SK-N-SH treated with all-trans-retinoic acid at 6 μM for 48 hours (cell line): ENCODE results near the gene RABGAP1L.

Experiments
- ATAC-seq: fragments of 200-7000 bp; cut with Tn5 transposase; 3 replicates; pipeline ENCODE4 v1.9.1; 2020; ENCODE audit warnings: mild to moderate bottlenecking, moderate library complexity
- ARNTL ChIP-seq: fragments of 450-650 bp; formaldehyde crosslinking; IDR thresholded peaks from 2 replicates; pipeline ENCODE4 v1.5.0; 2020; ENCODE audit warnings: low read depth, mild to moderate bottlenecking, moderate library complexity, borderline replicate concordance
- BACH2 ChIP-seq: fragments of 250-450 bp; sonication (Bioruptor Pico); IDR thresholded peaks from 2 replicates; pipeline ENCODE4 v1.9.0; 2021; ENCODE audit warnings: mild to moderate bottlenecking, borderline replicate concordance
- CREB5 ChIP-seq: fragments of 250-450 bp; sonication (Bioruptor Pico); IDR thresholded peaks from 2 replicates; pipeline ENCODE4 v1.5.1; 2020; ENCODE audit warnings: low read depth, mild to moderate bottlenecking, moderate library complexity
- CSDC2 ChIP-seq: fragments of 250-450 bp; sonication (Bioruptor Pico); IDR thresholded peaks from 2 replicates; pipeline ENCODE4 v1.5.0; 2020; ENCODE audit warnings: mild to moderate bottlenecking, moderate library complexity
- CSRNP3 ChIP-seq: fragments of 250-450 bp; sonication (Bioruptor Pico); IDR thresholded peaks from 2 replicates; pipeline ENCODE4 v1.5.1; 2021; ENCODE audit warnings: mild to moderate bottlenecking, moderate library complexity
- ESRRG ChIP-seq: fragments of 250-450 bp; sonication (Bioruptor Pico); IDR thresholded peaks from 2 replicates; pipeline ENCODE4 v1.6.1; 2021; ENCODE audit warnings: mild to moderate bottlenecking
- GLIS3 ChIP-seq: fragments of 250-450 bp; sonication (Bioruptor Pico); IDR thresholded peaks from 2 replicates; pipeline ENCODE4 v1.5.0; 2020; ENCODE audit warnings: mild to moderate bottlenecking, moderate library complexity
- ISL1 ChIP-seq: fragments of 250-450 bp; sonication (Bioruptor Pico); IDR thresholded peaks from 2 replicates; pipeline ENCODE4 v2.1.2; 2022; ENCODE audit warnings: mild to moderate bottlenecking, moderate library complexity
- OSR1 ChIP-seq: fragments of 250-450 bp; sonication (Bioruptor Pico); IDR thresholded peaks from 2 replicates; pipeline ENCODE4 v1.8.0; 2022; ENCODE audit warnings: moderate library complexity, mild to moderate bottlenecking, inconsistent platforms
- PATZ1 ChIP-seq: fragments of 250-450 bp; sonication (Bioruptor Pico); IDR thresholded peaks from 2 replicates; pipeline ENCODE4 v1.8.0; 2020; ENCODE audit warnings: mild to moderate bottlenecking, moderate library complexity, borderline replicate concordance
- POU6F1 ChIP-seq: fragments of 250-450 bp; sonication (Bioruptor Pico); IDR thresholded peaks from 2 replicates; pipeline ENCODE4 v1.8.0; 2021; ENCODE audit warnings: low read depth, mild to moderate bottlenecking, moderate library complexity, borderline replicate concordance
- RARB ChIP-seq: fragments of 250-450 bp; sonication (Bioruptor Pico); IDR thresholded peaks from 2 replicates; pipeline ENCODE4 v1.8.0; 2021; ENCODE audit warnings: mild to moderate bottlenecking, moderate library complexity
- SNAI2 ChIP-seq: fragments of 250-450 bp; sonication (Bioruptor Pico); IDR thresholded peaks from 2 replicates; pipeline ENCODE4 v1.5.0; 2020; ENCODE audit warnings: mild to moderate bottlenecking, moderate library complexity
- TCF4 ChIP-seq: fragments of 250-450 bp; sonication (Bioruptor Pico); IDR thresholded peaks from 2 replicates; pipeline ENCODE4 v1.8.0; 2021; ENCODE audit warnings: mild to moderate bottlenecking, moderate library complexity, borderline replicate concordance
- TOX ChIP-seq: fragments of 250-450 bp; sonication (Bioruptor Pico); IDR thresholded peaks from 2 replicates; pipeline ENCODE4 v1.8.0; 2021; ENCODE audit warnings: mild to moderate bottlenecking, moderate library complexity, borderline replicate concordance
- TSHZ2 ChIP-seq: fragments of 250-450 bp; sonication (Bioruptor Pico); IDR thresholded peaks from 2 replicates; pipeline ENCODE4 v1.5.0; 2020; ENCODE audit warnings: mild to moderate bottlenecking, moderate library complexity
- ZC3H10 ChIP-seq: fragments of 250-450 bp; sonication (Bioruptor Pico); IDR thresholded peaks from 2 replicates; pipeline ENCODE4 v1.5.1; 2021; ENCODE audit warnings: mild to moderate bottlenecking, moderate library complexity
- ZFP3 ChIP-seq: fragments of 250-450 bp; sonication (Bioruptor Pico); IDR thresholded peaks from 2 replicates; pipeline ENCODE4 v1.5.0; 2020; ENCODE audit warnings: mild to moderate bottlenecking, moderate library complexity
- ZFP30 ChIP-seq: fragments of 450-650 bp; formaldehyde crosslinking; IDR thresholded peaks from 2 replicates; pipeline ENCODE4 v1.5.0; 2022; ENCODE audit warnings: mild to moderate bottlenecking, moderate library complexity
- ZNF565 ChIP-seq: fragments of 450-650 bp; formaldehyde crosslinking; conservative IDR thresholded peaks from 2 replicates; pipeline ENCODE4 v1.5.0; 2020; ENCODE audit warnings: low read depth, mild to moderate bottlenecking, moderate library complexity
- ZNF70 ChIP-seq: fragments of 450-650 bp; formaldehyde crosslinking; IDR thresholded peaks from 2 replicates; pipeline ENCODE4 v1.5.0; 2020; ENCODE audit warnings: mild to moderate bottlenecking, moderate library complexity
- ZNF8 ChIP-seq: fragments of 450-650 bp; formaldehyde crosslinking; IDR thresholded peaks from 2 replicates; pipeline ENCODE4 v1.5.0; 2020; ENCODE audit warnings: mild to moderate bottlenecking, moderate library complexity

Gene RABGAP1L

GRCh38 chr1:174726167-174726879, 567.0 kb downstream of the RABGAP1L start:
- ATAC-seq, result peak; percentile 50; the same call in 2 of the 3 replicates
- no peak for TF ChIP-seq ESRRG
- no peak for TF ChIP-seq ZFP30 (CRISPR knock-in tag)
- no peak for TF ChIP-seq ZNF8 (CRISPR knock-in tag)
- no peak for TF ChIP-seq ZC3H10 (CRISPR knock-in tag)
- TF ChIP-seq OSR1, result no peak
- TF ChIP-seq BACH2 (CRISPR knock-in tag), result no peak
- TF ChIP-seq ISL1 (CRISPR knock-in tag), result no peak
- no peak for TF ChIP-seq CREB5 (CRISPR knock-in tag)
- no peak for TF ChIP-seq RARB (CRISPR knock-in tag)
- TF ChIP-seq GLIS3 (CRISPR knock-in tag), result no peak
- TF ChIP-seq ZNF70 (CRISPR knock-in tag), result no peak
- no peak for TF ChIP-seq CSDC2 (CRISPR knock-in tag)
- TF ChIP-seq ZNF565 (CRISPR knock-in tag), result no peak
- TF ChIP-seq POU6F1 (CRISPR knock-in tag), result no peak
- no peak for TF ChIP-seq TSHZ2 (CRISPR knock-in tag)
- TF ChIP-seq CSRNP3 (CRISPR knock-in tag), result no peak
- TF ChIP-seq ZFP3, result no peak
- TF ChIP-seq SNAI2 (CRISPR knock-in tag), result no peak
- TF ChIP-seq TOX, result no peak

GRCh38 chr1:174726880-174727585, 567.7 kb downstream of the RABGAP1L start:
- ATAC-seq, result no peak

GRCh38 chr1:174734270-174734669, 575.0 kb downstream of the RABGAP1L start:
- no peak for ATAC-seq
- TF ChIP-seq PATZ1, result no peak
- TF ChIP-seq TOX, result no peak
- no peak for TF ChIP-seq ARNTL (CRISPR knock-in tag)
- no peak for TF ChIP-seq ZFP30 (CRISPR knock-in tag)
- no peak for TF ChIP-seq TCF4
- no peak for TF ChIP-seq ZC3H10 (CRISPR knock-in tag)
- no peak for TF ChIP-seq CSDC2 (CRISPR knock-in tag)
- TF ChIP-seq ZFP3, result no peak
- no peak for TF ChIP-seq SNAI2 (CRISPR knock-in tag)
- no peak for TF ChIP-seq BACH2 (CRISPR knock-in tag)
- TF ChIP-seq CREB5 (CRISPR knock-in tag), result no peak
- TF ChIP-seq POU6F1 (CRISPR knock-in tag), result no peak

More at GRCh38 chr1:174726880-174727585, 567.7 kb downstream of the RABGAP1L start:
- TF ChIP-seq ZNF8 (CRISPR knock-in tag), result no peak
